SU-DHL-6 (cell line): Measurements from ENCODE around the gene GCKR.

Experiments
- CTCF ChIP-seq: fragments of 200-600 bp; sonication (generic); IDR thresholded peaks from one replicate; pipeline ENCODE4 v1.5.1; 2017; ENCODE audit warnings: antibody characterized with exemption, mild to moderate bottlenecking, low read length, moderate library complexity; ENCODE audit not compliant: insufficient read depth, poor library complexity, severe bottlenecking
- EZH2phosphoT487 ChIP-seq: fragments of 200-600 bp; sonication (generic), shearing (Covaris generic); conservative IDR thresholded peaks from 2 replicates; pipeline ENCODE4 v1.6.1; 2018; ENCODE audit warnings: mild to moderate bottlenecking, antibody characterized with exemption, low read length, moderate library complexity, mixed read lengths

GRCh38 chr2:27571681-27572080, 75.0 kb downstream of the GCKR start:
- TF ChIP-seq CTCF (no peak), EZH2phosphoT487 (no peak)
